Measurements from ENCODE around the gene RPS6KA2.

- TF ChIP-seq CTCF (IDR thresholded peaks at IDR 0.05): no peak
- TF ChIP-seq POLR2A (IDR thresholded peaks at IDR 0.05): no peak
These were observed 29.4 kb upstream of the RPS6KA2 start for GRCh38 chr6:166656230-166657151.
